ENCODE results near the gene BABAM2.

- TF ChIP-seq CTCF (IDR thresholded peaks at IDR 0.05) (no peak), POLR2AphosphoS5 (IDR thresholded peaks at IDR 0.05) (no peak), POLR2A (IDR thresholded peaks at IDR 0.05) (no peak), EP300 (IDR thresholded peaks at IDR 0.05) (no peak)
Observed at GRCh38 chr2:27904405-27904665, 13.8 kb downstream of the BABAM2 start.
